Bronchial epithelial cell (primary cell): ENCODE measurements around the gene GIMD1. TPM values are rescaled to one million over a fixed set of nuclear protein-coding genes. Genes with fewer than 3 reads are reported as not detected.
"Not testable (repeated sequence)": the region's sequence is repeated elsewhere in the genome, so short reads cannot be mapped to it uniquely, and the experiment has no call there.

Experiments used
- DNase-seq: peaks from one replicate; pipeline ENCODE4 v3.0.0-alpha.2; 2010; ENCODE audit warnings: low read depth
- FAIRE-seq: peaks from 2 replicates; lab custom pipeline; 2011; peaks lifted over from hg19 to GRCh38; lab: Jason Lieb, UNC
- H3K27me3 ChIP-seq: 2 replicates; pipeline ENCODE4 v1.5.1; 2011; ENCODE audit warnings: low read length; ENCODE audit not compliant: control insufficient read depth, insufficient read depth
- H3K36me3 ChIP-seq: 2 replicates; pipeline ENCODE4 v1.5.1; 2011; ENCODE audit warnings: low read length; ENCODE audit not compliant: control insufficient read depth, insufficient read depth
- H3K4me3 ChIP-seq: 2 replicates; pipeline ENCODE4 v1.5.1; 2011; ENCODE audit warnings: mild to moderate bottlenecking, low read depth, low read length, control low read depth
- CTCF ChIP-seq: IDR thresholded peaks from 2 replicates; pipeline ENCODE4 v1.5.1; 2011; ENCODE audit warnings: mild to moderate bottlenecking, moderate library complexity, low read length, control low read depth, inconsistent platforms; ENCODE audit not compliant: insufficient read depth, severe bottlenecking
- total RNA-seq: library from RNA; depleted of rRNA; stranded (reverse); fragments of >200 nt; gene quantifications from 2 replicates; pipeline ENCODE4 v1.2.1, GENCODE V29; 2014

The GIMD1 gene
- total RNA-seq: not detected in 2 replicates

DNA sequence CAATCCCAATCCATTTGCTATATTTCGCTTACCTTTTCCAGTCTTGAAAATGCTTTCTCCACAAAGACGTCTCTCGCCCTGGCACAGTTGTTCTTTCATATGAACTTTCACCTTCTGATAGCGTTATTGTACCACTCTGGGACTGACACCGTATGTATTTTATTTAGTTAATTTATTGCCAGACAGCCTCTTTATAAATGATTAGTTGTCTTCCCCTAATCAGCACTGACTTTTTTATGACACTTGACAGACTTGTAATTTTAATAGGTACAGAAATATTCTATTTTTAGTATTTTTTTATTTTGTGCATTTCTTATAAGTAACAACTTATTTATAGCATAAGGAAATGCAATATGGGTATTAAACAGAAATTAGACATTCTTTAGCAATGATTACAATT, at the start of gene GIMD1:
Gene GIMD1 (minus strand): TSS at position 101 of the 400 bp plus-strand sequence. CDS start 1,343 bp downstream, outside the sequence.
- DNase-seq: no peak
- no peak for FAIRE-seq

DNA sequence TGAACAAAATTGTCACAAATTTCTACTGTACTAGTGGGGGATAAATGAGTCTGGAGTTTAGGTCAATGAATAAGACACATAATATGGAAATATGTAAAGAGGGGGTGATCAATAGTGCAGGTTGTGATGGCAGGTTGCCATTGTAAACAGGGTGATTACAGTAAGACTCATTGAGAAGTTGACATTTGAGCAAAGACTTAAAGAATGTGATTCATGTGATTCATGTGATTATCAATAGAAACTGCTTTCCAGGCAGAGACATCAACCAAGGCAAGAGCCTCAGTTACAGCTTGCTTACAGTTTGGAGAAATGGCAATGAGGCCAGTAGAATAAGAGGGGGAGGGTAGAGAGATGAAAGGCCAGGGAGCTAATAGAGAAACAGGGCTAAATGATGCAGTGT, 45.8 kb upstream of the GIMD1 start:
- peak; percentile 76 for DNase-seq

More for the DNA sequence above, at the start of gene GIMD1:
- Histone ChIP-seq H3K27me3 (no peaks in the 10 kb centered on the region), H3K4me3 (no peak within 1 kb of the TSS), H3K36me3 (no peaks in the 10 kb centered on the region)
- no peak for TF ChIP-seq CTCF

DNA sequence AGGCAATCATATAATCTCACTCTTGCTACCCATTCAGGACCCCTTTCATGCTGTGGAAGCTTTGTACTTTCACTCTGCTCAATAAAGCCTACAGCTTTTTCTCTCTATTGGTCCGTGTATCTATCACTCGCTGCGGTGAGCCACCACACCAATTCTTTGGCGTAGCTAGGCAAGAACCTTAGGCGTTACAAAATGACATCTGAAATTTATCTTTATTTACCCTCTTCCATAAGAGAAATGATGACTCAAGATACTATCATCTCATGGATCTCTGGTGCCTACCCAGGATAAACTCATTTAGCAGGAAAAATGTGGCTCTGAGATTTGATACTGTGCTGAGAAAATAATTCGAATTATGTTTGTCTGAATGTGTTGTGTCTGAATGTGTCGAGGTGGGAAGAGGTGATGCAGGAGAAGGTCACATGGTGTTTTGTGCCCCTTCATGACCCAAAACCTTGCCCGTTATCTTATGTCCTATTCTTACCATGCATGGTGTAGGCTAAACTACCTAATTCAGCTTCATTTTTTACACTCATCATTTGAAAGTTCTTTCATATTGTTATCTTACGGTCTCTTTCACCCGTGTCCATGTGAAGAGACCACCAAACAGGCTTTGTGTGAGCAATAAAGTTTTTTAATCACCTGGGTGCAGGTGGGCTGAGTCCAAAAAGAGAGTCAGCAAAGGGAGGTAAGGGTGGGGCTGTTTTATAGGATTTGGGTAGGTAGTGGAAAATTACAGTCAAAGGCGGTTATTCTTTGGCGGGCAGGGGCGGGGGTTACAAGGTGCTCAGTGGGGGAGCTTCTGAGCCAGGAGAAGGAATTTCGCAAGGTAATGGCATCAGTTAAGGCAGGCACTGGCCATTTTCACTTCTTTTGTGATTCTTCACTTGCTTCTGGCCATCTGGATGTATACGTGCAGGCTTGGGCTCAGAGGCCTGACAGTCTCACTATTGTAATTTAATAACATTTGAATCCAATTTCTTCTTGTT, 41.6 kb upstream of the GIMD1 start:
- Histone ChIP-seq H3K27me3 (no peaks in the 10 kb centered on the region), H3K4me3 (no peak overlapping the region), H3K36me3 (no peaks in the 10 kb centered on the region)
- no peak for TF ChIP-seq CTCF
- no peak for FAIRE-seq
- peak; percentile 18 for DNase-seq

More for the DNA sequence above, 45.8 kb upstream of the GIMD1 start:
- no peaks in the 10 kb centered on the region for H3K27me3 ChIP-seq
- H3K4me3 ChIP-seq: no peak overlapping the region
- FAIRE-seq: no peak
- H3K36me3 ChIP-seq: no peaks in the 10 kb centered on the region
- no peak for TF ChIP-seq CTCF

- H3K4me3 ChIP-seq, H3K27me3 ChIP-seq, DNase-seq, FAIRE-seq, H3K36me3 ChIP-seq: not testable (repeated sequence)
Observed at GRCh38 chr4:106408004-106408403, 39.4 kb upstream of the GIMD1 start.

DNA sequence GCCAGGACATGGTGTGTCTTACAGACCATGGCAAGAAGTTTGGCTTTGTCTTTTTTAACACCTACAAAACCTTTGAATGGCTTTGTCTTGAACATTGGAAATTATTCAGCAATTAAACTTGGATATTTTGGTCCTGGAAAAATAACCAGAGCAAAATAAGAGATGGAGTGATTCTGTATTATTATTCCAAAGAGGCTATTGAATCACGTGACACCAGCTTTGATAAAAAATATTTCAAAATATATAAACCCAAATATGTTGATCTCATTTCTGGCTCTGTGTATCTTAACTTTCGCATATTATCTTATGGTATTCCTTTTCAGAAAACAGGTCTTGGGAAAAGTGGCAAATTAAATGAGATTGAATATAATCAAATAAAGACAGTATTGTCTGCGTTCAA, 32.6 kb upstream of the GIMD1 start:
- H3K4me3 ChIP-seq: no peak overlapping the region
- H3K27me3 ChIP-seq: no peaks in the 10 kb centered on the region
- TF ChIP-seq CTCF: no peak
- no peak for FAIRE-seq
- H3K36me3 ChIP-seq: no peaks in the 10 kb centered on the region
- no peak for DNase-seq

DNA sequence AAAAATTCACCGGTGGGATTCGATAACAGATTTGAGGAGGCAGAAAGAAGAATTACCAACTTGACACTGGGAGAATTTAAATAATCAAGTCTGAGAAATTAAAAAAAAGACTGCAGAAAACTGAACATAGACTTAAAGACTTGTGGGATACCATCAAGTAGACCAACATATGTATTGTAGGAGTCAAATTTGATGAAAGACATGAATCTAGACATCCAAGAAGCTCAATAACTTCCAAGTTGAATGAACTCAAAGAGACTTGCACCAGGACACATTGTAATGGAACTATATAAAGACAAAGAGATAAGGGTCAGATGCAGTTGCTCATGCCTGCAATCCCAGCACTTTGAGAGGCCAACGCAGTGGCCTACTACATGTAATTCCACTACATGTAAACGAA, 30.3 kb upstream of the GIMD1 start:
- H3K36me3 ChIP-seq, H3K27me3 ChIP-seq, H3K4me3 ChIP-seq, FAIRE-seq, DNase-seq: not testable (repeated sequence)

DNA sequence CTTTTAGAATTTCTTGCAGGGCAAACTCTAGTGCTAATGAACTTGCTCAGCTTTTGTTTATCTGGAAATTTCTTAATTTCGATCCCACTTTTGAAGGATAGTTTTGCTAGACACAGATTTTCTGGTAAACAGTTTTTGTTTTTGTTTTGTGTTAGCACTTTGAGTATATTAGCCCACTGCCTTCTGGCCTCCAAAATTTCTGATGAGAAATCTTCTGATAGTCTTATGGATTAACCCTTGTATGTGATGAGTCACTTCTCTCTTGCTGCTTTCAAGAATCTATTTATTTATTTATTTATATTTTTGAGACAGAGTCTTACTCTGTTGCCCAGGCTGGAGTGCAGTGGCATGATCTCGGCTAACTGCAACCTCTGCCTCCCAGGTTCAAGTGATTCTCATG, 27.0 kb upstream of the GIMD1 start:
- H3K36me3 ChIP-seq: no peaks in the 10 kb centered on the region
- no peaks in the 10 kb centered on the region for H3K27me3 ChIP-seq
- no peak for DNase-seq
- FAIRE-seq: no peak
- no peak for TF ChIP-seq CTCF
- no peak overlapping the region for H3K4me3 ChIP-seq
